T-helper 2 cell (primary cell): ENCODE measurements around the gene IL20RA.
"Not testable (repeated sequence)": the region's sequence is repeated elsewhere in the genome, so short reads cannot be mapped to it uniquely, and the experiment has no call there.

Experiments
- DNase-seq, 5 experiments: peaks; one replicate each; pipeline versions ENCODE4 v3.0.0 to v3.0.0-alpha.2; 2012 to 2022

The IL20RA gene

DNA sequence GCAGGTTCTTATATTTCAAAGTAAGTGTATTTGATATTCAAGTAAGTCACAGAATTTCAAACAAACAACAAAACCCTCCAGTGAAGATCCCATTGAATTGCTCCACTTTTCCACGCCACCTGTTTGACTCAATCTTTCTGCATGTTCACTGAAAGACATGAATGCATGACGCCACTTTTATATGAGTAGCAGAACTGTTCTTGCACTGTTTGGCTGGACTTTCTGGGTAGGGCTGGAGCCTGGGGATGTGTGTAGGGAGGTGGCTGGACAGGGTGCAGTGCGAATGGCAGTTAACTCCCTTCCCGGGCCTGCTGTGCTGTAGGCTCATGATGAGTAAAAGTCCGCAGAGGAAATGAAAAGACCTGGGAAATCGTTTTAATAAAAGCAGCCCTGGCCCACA is 39.7 kb downstream of the IL20RA start:
- no peak for DNase-seq

DNA sequence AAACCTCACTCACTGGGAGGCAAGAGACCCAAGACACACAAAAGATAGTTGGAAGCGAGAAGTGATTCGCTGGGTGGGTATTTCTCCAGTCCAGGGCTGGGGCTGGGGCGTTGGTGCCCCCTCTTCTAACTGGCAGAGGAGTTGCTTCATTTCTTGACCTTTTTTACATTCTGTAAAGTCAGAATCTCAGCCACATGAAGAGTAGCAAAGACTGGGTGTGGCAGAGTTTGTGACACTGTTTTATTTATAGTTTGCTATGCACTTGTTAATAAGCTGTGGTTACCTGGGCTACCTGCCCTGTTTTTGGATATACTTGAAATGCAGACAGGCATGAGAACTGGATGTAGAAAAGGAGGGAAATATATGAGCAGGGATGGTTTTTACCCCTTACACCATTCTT is 42.3 kb downstream of the IL20RA start:
- DNase-seq, result no peak

DNA sequence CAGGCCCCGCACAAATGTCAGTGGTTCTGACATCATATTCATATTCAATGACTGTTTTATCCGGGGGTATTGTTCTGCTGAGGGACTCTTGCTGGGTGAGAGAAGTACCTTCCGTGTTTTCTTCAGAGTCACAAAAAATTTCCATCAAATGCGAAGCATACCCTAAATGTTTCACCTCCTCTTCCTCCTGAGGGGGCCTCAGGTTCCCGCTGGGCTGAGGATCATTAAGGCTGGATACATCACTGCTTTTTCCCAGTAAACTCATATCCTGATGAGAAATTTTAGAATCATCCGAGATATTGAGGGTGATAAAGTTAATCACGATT is 42.8 kb downstream of the IL20RA start:
- DNase-seq, result no peak

GRCh38 chr6:137001299-137001976 is 43.3 kb downstream of the IL20RA start:
- DNase-seq, result no peak

DNA sequence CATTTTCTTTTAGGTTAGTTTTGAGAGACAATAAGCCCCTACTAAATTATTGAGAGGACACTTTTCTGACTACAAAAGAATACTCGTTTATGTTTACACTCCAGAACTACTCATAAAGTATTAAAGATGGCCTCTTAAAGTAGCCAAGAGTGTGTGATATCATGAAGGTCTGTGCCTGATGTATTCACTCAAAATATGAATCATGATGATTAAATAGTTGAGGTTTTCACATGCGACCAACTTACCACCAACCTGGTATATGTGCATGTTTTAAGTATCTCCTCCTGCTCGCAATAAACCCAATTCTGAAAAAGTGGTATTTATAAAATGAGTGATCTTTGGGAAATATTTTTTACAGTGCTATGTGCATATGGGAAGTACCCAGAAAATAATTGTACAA is 43.9 kb downstream of the IL20RA start:
- DNase-seq, result no peak

DNA sequence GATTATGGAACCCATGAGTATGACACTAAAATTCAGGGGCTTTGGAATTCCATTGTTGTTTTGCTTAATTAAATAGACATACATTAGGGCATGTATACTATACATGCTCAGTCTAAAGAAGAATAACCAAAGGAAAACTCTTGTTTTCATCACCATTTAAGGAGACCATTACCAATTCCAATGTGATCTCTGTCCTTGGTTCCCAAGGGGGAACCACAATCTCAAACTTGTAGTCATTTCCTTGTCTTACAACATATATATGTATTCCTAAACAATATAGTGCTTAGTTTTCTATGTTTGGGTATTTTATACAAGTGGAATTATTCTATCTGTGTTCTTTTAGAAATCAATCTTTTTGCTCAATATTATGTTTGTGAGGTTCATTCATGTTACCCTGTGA is 49.2 kb downstream of the IL20RA start:
- DNase-seq, result no peak

DNA sequence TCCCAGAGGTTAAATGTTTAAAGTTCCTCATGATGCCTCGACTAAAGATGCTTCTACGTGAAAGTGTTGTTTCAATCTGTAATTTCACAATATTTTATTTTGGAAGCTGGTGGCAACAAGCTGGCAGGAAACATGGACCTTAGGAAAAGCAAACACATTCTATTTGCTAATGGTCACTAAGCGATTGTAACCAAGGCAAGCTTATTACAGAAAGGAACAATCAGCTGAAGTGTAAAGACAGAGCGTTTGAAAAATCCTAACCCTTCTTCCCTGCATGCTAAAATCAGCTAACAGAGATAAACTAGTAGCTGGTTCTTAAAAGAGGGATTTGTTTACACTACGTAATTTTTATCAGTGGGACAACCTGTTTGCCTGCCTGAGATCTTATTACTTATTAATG is 50.0 kb downstream of the IL20RA start:
- no peak for DNase-seq

GRCh38 chr6:136992113-136992512 is 52.7 kb downstream of the IL20RA start:
- no peak for DNase-seq

DNA sequence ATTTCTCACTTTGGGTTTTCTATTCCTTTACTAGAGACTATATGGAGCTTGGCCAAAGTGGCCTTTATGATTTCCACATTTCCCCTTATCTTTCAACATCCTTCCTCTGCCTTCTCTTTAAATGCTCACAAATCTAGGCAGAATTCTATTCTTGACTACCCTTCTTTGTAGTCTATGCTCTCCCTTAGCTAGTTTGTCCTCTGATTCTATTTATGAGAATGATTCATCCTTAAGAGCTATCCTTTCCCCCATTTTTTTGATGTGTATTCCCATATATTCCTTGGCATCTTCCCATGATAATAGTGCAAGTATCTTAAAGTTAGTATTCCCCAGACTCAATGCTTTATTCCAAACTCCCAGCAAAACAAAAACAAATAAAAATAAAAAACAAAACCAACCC is 53.1 kb downstream of the IL20RA start:
- no peak for DNase-seq

- no peak for DNase-seq
These were observed 54.0 kb downstream of the IL20RA start for GRCh38 chr6:136990754-136991153.

- DNase-seq, result no peak
These were observed 54.6 kb downstream of the IL20RA start for GRCh38 chr6:136990242-136990578.

DNA sequence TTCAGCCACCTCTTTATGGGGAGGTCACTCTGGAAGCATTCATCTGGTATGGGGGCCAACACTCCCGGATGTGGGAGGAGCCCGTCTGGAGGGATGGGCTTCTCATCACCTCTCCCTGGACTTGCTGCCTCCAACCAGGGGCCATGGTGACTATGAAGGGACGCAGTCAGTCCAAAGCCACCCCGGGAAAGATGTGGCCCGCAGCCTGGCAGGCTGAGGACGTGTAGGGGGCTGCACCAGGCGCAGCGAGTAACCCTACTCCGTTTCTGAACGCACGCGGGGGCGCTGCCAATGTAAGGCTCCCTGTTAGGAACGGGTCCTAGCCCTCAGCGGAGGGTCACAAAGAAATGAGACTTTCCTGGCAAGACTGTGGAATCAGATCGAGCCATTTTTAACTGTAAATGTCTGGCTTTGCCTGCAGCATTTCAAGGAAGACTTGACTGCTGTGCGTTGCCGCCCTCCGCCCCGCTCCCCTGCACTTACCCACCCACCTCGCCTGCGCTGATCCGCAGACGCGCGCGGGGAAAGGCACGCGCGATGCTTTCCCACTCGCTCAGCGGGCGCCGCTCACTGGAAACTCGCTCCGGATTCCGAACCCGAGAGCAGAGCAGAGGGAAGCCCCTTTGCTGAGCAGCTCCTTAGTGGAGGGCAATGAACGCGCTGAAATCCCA is 55.1 kb downstream of the IL20RA start:
- no peak for DNase-seq

DNA sequence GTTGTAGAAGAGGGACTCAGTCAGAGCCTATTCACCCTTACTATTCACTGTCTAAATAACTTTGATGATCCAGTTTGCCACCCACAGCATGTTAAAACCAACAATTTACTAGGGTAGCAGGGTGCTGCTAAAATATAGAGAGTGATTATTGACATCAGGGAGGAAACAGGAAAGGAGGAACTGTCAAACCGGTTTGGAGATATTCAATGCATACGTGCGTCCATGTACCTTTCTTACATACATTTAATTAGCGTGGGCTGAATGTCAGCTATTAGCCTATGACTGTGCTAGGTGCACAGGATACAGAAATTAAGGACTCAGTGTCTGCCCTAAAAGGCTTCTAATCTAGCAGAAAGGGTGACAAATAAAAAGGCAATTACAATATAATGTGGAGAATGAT is 57.2 kb downstream of the IL20RA start:
- no peak for DNase-seq

DNA sequence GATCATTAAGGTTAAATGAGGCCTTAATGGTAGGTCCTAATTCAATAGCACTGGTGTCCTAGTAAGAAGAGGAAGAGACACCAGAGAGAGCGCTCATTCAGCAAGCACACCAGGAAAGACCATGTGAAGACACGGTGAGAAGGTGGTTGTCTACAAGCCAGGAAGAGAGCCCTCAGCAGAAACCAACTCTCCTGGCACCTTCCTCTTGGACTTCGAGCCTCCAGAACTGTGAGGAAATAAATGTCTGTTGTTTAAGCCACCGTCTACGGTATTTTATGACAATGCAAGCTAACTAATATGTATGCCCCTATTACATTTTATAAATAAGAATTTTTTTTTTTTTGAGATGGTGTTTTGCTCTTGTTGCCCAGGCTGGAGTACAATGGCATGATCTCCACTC is 59.3 kb downstream of the IL20RA start:
- no peak for DNase-seq

DNA sequence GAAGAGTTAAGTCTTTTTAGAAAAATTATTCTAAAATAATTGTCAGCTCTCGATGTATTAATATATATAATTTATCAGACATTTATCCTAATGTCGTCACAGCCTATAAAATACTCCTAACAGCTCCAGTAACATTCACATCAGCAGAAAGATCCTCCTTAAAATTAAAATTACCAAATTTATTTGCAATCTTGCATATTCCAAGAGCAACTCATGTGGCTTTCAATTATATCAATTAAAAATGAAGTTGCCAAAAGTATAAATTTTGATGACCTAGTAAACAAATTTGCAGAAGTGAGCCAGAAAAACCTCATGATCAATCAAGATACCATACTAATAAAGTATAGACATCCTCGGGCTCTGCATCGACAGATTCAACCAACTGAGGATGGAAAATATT is 60.2 kb downstream of the IL20RA start:
- DNase-seq, result no peak

GRCh38 chr6:136983687-136984086 is 61.1 kb downstream of the IL20RA start:
- DNase-seq, result no peak

DNA sequence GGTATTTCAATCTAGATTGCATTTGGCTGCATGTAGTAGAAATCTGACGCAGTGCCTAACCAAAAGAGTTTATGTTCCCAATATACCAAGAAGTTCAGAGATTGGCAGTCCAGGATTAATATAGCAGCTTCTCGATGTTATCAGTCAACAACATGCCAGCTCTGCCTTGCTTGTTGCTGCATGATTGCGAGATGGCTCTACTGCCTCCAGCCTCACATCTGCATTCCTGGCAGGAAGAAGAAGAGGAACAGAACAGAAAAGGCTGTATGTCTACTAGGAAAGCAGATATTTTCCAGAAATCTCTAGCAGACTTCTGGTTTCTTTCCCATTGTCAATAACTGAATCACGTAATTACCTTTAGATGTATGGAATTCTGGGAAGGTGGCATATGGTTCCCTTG is 61.8 kb downstream of the IL20RA start:
- no peak for DNase-seq

DNA sequence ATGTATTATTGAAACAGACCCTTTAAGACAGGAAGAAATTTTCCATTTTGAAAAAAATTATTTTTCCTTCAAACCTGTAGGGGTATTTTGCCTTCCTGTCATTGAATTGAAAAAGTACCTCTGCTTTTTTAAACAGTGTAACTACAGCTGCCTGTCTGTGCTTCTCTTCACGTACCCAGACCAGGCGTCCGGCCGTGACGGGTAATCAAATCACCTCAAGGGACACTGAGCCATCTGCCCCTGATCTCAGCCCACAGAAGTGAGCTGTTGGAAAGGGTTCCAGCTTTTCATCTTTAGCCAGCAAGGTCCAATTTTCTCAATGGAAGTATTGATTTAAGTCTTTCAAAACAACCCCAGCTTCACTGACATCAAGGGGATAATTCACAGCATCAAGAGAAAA is 64.7 kb downstream of the IL20RA start:
- no peak for DNase-seq

- no peak for DNase-seq
These were observed 65.6 kb downstream of the IL20RA start for GRCh38 chr6:136979206-136979605.

DNA sequence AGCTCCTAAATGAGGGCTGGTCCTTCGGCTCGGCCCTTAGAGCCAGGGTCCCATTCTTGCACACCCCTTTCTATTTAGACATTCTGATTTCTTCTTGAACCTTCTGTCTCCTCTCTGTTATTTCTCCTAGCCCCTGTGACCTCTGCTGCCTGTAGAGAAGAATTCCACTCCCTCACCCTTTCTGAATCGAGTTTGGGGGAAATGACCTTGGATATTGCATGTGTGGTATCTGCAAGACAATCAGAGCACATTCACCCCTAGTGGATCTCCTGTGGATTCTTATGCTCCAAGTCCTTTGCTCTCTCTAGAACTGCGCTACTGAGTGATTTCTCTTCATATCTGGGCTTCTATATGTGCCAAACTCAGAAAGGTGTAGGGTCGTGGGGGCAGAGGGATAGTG is 67.7 kb downstream of the IL20RA start:
- DNase-seq, result no peak

- no peak for DNase-seq
These were observed 69.6 kb downstream of the IL20RA start for GRCh38 chr6:136975089-136975715.

- DNase-seq, result not testable (repeated sequence)
These were observed 71.0 kb downstream of the IL20RA start for GRCh38 chr6:136973781-136974180.

DNA sequence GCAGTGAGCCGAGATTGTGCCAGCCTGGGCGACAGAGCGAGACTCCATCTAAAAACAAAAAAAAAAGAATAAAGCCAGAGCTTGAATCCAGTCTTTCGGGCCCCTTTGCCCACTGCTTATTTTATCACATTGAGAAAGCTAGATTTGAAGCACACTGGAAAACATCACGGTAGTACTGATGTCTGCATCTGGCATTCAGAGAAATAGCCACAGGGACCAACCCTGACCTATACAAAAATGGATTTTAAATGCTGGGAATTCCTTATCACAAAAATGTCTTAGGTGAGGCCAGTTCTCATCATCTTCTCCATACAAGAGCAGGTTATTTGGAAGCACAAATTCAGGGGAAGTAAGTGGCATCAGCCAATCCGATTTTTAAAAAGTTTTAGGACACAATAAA is 73.2 kb downstream of the IL20RA start:
- DNase-seq, result no peak

GRCh38 chr6:136969930-136970329 is 74.8 kb downstream of the IL20RA start:
- DNase-seq, result no peak

DNA sequence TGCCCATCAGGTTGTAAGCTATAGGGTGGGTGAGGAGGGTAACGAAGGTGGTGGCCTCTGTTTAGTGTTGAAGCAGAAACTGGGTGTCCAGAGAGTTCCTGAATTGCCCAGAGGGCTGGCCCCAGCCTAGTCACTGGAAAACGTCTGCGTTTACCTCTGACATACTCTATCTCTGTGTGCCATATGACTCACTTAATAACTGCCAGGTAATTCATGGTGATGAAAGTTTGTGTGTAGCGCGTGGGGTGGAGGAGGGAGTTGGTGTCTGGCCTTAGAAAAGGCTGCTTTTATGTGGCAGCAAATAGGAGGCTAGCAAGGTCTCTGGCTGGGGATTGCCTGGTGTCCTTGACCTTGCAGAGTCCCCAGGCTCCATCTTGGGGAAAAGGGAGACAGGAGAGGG is 75.3 kb downstream of the IL20RA start:
- DNase-seq, result no peak
